Stimulated activated CD4-positive, alpha-beta T cell treated with anti-CD3 and anti-CD28 coated beads, Interleukin-1b, Interleukin-23, amount 100 ng/mL, for 4 hours (primary cell): Measurements from ENCODE around the gene PREP.

Experiments
- DNase-seq, 2 donors: peaks; one replicate each; pipeline ENCODE4 v3.0.0-alpha.2; 2020; ENCODE audit warnings: low read depth in 2 of 2

Gene PREP

DNA sequence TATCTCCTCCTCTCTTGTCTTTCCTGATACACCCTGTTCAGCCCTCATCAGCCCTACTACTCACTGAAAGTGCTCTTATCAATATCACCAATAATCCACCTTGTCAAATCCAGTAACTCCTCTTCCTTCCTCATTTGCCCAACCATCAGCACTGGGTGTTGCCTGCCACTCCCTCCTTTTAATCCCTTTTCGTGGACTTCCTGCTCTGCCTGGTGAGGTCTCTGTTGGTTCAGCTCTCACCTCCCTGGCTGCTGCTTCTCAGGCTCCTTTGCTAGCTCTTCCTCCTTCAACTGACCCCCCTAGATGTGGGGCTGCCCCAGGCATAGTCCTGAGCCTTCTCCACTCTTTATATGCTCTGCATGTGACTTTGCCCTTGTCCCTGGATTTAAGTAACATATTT lies 92.5 kb downstream of the PREP start:
- DNase-seq = no peak

DNA sequence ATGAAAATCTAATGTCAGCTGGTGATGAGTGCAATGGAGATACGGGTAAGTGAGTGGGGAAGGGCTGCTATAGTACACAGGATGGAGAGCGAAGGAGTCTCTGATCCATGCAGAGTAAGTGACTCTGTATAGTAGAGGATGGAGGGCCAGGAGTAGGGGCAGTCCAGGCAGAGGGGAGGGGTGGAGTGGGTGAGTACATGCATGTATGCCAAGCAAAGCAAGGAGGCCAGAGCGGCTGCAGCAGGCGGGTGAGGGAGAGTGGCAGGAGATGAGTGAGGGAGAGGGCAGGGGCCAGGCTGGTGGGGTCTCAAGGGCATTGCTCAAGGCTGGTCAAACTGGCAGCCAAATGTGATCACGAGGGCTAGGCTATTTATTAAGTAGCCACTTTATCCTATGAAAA lies 94.0 kb downstream of the PREP start:
- DNase-seq = no peak

DNA sequence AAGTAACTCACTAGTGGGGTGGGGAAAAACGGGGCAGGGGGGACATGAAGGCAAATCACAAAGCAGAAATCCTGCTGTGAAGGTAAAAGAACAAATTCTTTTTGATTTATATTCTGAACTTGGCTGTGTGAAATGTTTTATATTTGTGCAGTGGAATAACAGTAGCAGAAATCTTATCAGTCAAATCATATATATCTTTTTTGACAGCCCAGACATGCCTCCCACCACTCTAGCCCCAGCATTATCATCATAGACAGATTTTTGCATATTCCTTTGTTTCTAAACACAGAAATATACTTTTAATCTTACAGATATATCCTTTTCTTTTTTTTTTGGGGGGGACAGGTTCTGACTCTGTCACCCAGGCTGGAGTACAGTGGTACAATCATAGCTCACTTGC lies 97.4 kb downstream of the PREP start:
- no peak for DNase-seq

DNA sequence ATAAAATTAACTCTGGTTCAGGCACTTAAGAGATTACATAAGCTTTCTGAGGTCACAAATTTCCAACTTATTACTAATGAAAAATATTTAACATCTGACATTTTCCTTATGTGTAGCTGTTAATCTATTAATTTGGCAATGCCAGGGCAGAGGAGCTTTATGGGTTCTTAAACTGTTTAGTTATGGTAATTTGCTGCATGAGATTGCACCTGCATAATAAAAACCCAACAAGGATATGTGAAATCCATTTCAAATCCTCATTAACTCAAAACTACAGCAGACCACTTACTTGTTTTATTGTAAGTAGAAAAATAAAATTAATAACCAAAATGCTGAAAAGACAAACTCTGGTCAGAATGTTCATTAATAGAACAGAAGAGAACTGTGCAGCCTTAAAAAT lies 98.1 kb downstream of the PREP start:
- DNase-seq = no peak

DNA sequence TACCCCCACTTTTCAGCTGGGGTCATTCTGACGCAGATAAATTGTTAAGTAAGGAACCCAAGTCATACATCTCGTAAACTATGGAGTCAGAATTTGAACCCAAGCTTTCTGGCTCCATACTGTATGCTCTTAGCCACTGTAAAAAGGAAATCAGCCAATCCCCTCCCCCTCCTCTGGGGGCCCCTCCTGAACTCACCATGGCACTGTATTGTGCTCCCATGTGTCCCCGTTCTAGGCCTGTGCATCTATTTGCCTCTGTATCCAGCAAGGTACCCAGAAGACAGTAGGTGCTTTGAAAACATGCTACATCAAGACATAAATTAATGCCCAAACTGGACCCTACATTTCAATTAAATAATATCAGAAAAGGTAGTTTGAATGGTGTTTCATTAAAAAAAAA lies 98.5 kb downstream of the PREP start:
- DNase-seq = no peak

DNA sequence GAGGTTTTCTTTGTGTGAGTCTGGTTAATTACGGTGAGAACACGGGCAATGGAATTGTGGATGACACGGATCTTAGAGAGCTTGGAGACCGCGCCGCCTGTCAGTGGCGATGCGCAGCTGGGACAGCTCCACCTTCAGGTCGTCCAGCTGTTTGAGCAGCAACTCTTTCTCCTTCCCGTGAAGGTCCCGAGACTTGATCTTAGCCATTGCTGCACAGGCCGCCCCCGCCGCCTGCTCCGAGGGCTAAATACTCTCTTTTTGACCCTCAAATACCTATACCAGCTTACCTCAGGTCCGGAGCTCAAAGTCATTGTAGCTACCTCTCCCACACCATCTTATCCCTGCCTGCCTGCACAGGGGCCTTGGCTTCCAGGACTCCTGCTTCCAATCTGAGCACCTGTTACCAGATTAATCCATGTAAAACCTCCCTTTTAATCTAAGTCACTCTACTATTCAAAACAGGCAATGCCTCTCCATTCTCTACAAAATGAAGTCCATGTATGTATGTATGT lies 100.2 kb downstream of the PREP start:
- DNase-seq = no peak

- DNase-seq = no peak
Observed at GRCh38 chr6:105301756-105302616, 100.9 kb downstream of the PREP start.

- no peak for DNase-seq
Observed at GRCh38 chr6:105301072-105301503, 101.8 kb downstream of the PREP start.

DNA sequence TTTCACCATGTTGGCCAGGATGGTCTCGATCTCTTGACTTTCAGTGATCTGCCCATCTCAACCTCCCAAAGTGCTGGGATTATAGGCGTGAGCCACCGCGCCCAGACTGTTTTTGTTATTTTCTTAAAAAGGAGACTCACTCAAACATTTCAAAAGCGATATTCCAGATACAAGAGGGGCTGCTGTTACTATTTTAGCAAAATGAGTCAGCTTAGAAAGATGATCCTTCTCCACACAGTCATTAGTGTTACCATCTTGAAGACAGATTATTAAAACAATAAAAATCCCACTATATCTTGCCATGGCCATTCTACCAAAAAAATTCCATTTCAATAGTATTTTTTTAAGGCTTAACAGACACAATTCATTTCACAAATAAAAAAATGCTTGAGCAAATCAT lies 102.8 kb downstream of the PREP start:
- no peak for DNase-seq

DNA sequence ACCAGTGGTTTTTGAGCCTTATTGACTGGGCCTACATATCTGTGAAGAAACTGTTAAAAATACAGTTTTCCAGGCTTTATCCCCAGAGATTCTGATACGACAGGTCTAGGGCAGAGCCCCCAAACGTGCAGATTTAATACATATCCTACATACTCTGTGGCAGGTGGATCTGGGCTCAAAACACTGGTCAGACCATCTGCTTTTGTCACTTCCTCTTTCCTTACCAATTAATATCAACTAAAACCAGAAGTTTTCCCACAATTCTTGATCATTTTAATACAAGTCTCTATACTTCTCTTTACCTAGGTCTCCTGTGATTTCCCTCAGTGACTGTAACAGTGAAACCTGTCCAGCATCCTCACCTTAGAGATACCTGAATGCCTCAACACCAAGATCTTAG lies 108.8 kb downstream of the PREP start:
- DNase-seq = no peak

DNA sequence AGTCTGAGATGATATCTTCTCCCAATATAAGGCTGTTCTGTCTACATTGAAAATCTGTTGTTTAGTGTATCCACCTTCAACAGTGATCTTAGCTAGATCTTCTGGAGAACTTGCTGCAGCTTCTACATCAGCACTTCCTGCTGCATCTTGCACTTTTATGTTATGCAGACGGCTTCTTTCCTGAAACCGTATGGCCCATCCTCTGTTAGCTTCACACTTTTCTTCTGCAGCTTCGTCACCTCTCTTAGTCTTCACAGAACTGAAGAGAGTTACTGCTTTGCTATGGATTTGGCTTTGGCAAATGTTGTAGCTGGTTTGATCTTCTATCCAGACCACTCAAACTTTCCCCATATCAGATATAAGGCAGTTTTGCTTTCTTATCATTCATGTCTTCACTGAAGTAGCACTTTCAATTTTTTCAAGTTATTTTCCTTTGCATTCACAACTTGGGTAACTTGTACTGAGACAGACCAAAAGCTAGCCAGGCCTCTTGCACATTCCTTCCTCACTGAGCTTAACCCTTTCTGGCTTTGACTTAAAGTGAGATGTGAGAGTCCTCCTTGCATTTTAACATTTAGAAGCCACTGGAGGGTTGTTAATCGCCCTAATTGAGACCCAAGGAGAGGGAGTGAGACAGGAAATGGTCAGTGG lies 110.1 kb downstream of the PREP start:
- DNase-seq = no peak

- DNase-seq = no peak
Observed at GRCh38 chr6:105291525-105291924, 111.4 kb downstream of the PREP start.

DNA sequence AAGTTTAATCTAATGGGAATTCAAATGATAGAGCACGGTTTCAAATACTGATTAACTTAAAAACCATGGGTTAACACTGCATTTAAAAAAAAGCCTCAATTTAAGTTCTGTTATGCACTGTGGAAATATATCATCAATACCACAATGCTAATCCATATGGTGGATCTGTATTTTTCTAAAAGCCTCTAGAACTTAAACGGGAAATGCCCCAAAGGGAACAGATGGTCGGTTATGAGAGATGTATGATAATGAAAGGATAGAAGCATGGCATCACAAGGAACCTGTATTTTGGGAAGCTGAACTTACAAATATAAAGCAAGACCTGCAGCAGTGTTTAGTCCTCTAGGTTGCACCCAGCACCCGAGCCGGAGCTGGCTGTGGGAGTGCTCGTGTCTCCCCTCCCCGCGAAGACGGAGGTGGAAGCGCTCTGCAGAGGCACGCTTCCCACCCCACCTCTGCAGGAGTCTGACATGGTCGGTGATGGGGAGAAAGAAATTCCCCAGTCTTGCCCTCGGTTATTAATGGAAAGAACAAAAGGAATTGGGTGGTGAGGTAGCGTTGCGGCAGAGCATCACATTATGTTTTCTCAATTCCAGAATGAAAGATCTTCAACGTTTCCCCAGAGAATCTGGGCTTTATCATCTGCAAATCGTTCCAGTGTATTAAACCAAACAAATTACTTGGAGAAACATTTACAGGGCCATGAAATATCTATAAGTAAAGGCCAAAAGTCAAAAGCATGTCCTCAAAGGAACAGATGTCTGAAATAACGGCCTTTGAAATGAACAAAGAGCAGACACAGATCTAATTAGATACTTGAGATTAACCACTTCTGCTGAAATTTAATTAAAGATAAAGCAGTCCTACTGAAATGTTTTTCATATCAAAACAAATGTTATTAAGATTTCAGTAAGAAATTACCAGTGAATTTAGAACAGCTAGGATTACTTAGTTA lies 120.0 kb downstream of the PREP start:
- DNase-seq = no peak

GRCh38 chr6:105280033-105280432 lies 122.8 kb downstream of the PREP start:
- DNase-seq = no peak

DNA sequence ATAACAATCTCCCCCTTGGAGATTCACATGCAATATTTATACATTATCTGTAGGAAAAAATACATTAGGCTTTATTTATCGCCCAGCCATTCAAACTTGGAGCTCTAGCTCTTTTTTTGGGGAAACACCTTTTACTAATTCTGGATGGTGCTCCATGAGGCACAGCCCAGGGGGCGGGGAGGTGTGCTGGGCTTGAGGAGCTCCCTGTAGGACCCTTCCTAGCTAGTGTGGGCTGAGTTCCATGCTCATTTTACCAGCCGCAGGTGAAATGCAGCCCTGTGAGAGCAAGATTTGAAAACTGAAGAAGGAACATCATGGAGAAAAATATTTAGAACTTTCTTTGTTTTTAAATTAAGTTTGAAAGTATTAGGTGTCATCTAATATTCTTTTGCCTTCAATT lies 123.4 kb downstream of the PREP start:
- DNase-seq = no peak

DNA sequence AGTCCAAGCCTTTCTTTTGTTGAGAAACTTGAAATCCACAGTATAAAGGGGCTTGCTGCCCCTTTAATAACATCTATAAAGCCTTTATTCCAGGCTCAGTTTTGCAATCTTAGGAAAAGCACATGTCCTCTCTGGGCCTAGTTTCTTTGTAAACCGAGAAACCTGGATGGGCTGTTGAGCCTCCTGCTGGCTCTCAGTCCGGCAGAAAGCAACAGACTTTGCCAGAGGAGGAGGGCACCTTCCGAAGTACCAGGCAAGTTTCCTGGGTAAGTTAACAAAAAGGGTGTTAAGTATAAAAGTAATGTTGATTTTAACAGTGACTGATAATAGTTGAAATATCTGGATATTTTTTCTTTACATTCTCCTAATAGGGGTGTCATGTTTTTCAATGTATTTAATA lies 124.1 kb downstream of the PREP start:
- no peak for DNase-seq

DNA sequence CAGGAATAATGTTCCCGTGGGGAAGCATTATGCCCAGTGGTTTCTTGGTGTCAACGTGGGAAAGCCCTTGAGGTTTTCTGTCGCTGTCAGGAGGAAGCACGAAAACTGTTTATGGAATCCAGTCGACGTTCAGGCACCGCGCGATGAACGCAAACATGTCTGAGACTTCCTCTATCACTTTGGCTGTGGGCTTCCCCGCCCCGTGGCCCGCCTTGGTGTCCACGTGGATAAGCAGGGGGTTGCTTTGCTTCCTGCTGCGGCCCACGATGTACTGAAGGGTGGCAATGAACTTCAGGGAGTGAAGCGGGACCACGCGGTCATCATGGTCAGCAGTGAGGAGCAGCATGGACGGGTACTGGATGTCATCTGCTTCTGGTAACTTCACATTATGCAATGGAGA lies 124.8 kb downstream of the PREP start:
- DNase-seq = no peak

GRCh38 chr6:105276374-105276773 lies 126.5 kb downstream of the PREP start:
- no peak for DNase-seq

DNA sequence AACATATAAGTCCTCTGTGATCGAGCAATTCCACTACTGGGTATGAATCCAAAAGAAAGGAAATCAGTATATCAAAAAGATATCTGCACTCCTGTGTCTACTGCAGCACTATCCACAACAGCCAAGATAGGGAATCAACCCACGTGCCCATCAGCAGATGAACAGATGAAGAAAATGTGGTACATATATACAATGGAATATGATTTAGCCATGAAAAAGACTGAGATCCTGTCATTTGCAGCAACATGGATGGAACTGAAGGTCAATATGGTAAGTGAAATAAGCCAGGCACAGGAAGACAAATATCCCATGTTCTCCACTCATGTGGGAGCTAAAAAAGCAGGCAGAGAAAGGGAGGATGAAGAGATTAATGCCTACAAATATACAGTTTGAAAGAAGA lies 127.3 kb downstream of the PREP start:
- DNase-seq = no peak

DNA sequence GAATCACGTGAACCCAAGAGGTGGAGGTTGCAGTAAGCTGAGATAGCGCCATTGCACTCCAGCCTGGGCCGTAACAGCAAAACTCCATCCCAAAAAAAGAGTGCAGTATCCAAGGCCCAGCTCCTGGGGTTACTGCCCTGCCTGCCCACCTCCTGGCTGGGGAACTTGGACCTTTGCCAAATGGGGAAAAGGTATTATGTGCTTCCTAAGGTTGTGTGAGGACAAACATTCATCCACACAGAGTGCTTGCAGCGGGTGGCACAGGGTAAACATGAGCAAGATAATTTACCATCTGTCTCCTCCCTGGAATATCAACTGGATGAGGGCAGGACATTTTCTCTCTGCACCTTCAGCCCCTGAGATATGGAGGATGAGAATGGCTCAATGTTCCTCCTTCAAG lies 128.2 kb downstream of the PREP start:
- no peak for DNase-seq

DNA sequence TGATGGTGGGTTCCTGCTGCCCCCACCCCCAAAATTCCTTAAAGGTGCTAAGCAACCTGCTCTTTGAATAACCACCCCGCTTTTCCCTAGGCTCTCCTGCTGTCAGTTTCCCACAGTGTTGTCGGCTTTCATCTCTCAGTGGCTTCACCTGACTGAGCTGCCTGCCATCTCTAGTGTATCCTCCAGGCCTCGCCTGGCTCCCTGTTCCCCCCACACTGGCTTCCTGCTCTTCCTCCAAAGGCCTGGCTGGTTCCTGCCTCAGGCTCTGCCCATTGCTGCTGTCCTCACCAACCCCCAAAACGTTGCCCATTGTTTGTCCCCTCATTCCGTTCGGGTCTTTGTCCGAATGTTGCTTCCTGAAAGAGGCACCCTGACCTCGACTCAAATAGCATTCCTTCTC lies 129.3 kb downstream of the PREP start:
- no peak for DNase-seq

DNA sequence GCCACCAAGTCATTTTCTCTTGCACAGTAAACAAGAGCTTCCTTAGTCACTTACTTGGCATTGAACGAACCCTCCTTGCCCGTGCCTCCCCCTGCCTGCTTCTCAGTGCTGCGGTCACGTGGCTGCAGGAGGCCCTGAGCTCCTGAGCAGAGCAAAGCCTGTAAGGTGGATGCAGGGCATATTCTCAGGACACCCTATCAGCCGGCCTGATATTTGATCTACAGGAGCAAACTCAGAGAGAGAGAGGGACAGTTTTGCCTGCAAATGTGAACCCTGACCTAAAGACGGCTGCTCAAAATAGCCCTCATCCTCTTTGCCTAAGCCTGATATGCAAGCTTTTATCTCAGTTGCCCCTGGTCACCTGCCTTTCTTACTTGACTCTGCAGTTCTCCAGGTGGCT lies 130.1 kb downstream of the PREP start:
- DNase-seq = no peak
